Glomerular visceral epithelial cell (primary cell): Measurements from ENCODE around the gene LMBR1.

ENCODE experiments used
- DNase-seq: peaks from one replicate; pipeline ENCODE4 v3.0.0-alpha.2; 2016; ENCODE audit errors: extremely low spot score

The LMBR1 gene

GRCh38 chr7:156692849-156693248 lies 200.1 kb downstream of the LMBR1 start:
- no peak for DNase-seq

GRCh38 chr7:156691764-156692163 lies 201.2 kb downstream of the LMBR1 start:
- DNase-seq = no peak

GRCh38 chr7:156684661-156685060 lies 208.3 kb downstream of the LMBR1 start:
- no peak for DNase-seq

GRCh38 chr7:156684251-156684650 lies 208.7 kb downstream of the LMBR1 start:
- DNase-seq = no peak

- DNase-seq = no peak
These were observed 210.1 kb downstream of the LMBR1 start for GRCh38 chr7:156682928-156683327.

GRCh38 chr7:156680281-156680680 lies 212.7 kb downstream of the LMBR1 start:
- DNase-seq = no peak

- DNase-seq = no peak
These were observed 215.5 kb downstream of the LMBR1 start for GRCh38 chr7:156677374-156678054.

- DNase-seq = no peak
These were observed 216.7 kb downstream of the LMBR1 start for GRCh38 chr7:156676263-156676662.

- DNase-seq = no peak
These were observed 217.3 kb downstream of the LMBR1 start for GRCh38 chr7:156675721-156676120.

- no peak for DNase-seq
These were observed 219.1 kb downstream of the LMBR1 start for GRCh38 chr7:156673902-156674301.

- DNase-seq = no peak
These were observed 219.5 kb downstream of the LMBR1 start for GRCh38 chr7:156673454-156673853.

GRCh38 chr7:156669035-156669828 lies 223.8 kb downstream of the LMBR1 start:
- DNase-seq = no peak

- DNase-seq = no peak
These were observed 224.7 kb downstream of the LMBR1 start for GRCh38 chr7:156668130-156668741.

GRCh38 chr7:156667110-156667426 lies 225.9 kb downstream of the LMBR1 start:
- DNase-seq = no peak

GRCh38 chr7:156666368-156667109 lies 226.4 kb downstream of the LMBR1 start:
- DNase-seq = no peak

- no peak for DNase-seq
These were observed 227.9 kb downstream of the LMBR1 start for GRCh38 chr7:156665101-156665500.

GRCh38 chr7:156662277-156662676 lies 230.7 kb downstream of the LMBR1 start:
- no peak for DNase-seq

GRCh38 chr7:156661637-156662036 lies 231.3 kb downstream of the LMBR1 start:
- no peak for DNase-seq

- DNase-seq = no peak
These were observed 233.0 kb downstream of the LMBR1 start for GRCh38 chr7:156659961-156660360.

GRCh38 chr7:156659203-156659602 lies 233.8 kb downstream of the LMBR1 start:
- DNase-seq = no peak

GRCh38 chr7:156657681-156658080 lies 235.3 kb downstream of the LMBR1 start:
- no peak for DNase-seq

GRCh38 chr7:156656598-156656997 lies 236.4 kb downstream of the LMBR1 start:
- no peak for DNase-seq
